Measurements from ENCODE around the gene TGFBR3. TPM values are rescaled to one million over a fixed set of nuclear protein-coding genes. Genes with fewer than 3 reads are reported as not detected.

The TGFBR3 gene
- total and polyA plus RNA-seq, 2 of the 4 experiments (the other 2 are of a cell fraction) = 3.0 to 11.3 TPM

- Histone ChIP-seq H3K56ac (ENCODE audit: extremely low read depth, insufficient read depth, low read length) (no peak overlapping the region), H2BK120ac (ENCODE audit: low read depth, low read length) (peak overlapping the region; percentile 32; the same call in 1 of the 2 replicates), H4K20me1 (ENCODE audit: insufficient read depth, low read length) (no peaks in the 10 kb centered on the region), H3K27ac (ENCODE audit: insufficient read depth, low read length) (no peak overlapping the region), H3K9me3 (ENCODE audit: control insufficient read depth, insufficient read depth, low read length) (no peaks in the 10 kb centered on the region), H4K91ac (ENCODE audit: insufficient read depth, low read depth, low read length) (peak overlapping the region; percentile 13; the same call in 1 of the 2 replicates), H3K4me2 (ENCODE audit: low read depth, low read length) (no peak overlapping the region), H2BK5ac (ENCODE audit: low read depth, low read length, poor library complexity, severe bottlenecking) (peak overlapping the region; percentile 4), H2BK15ac (ENCODE audit: low read depth, low read length) (peak overlapping the region; percentile 3; the same call in 1 of the 3 replicates), H3K4ac (ENCODE audit: low read depth, low read length) (peak overlapping the region; percentile 47), H2BK20ac (ENCODE audit: low read depth, low read length) (0 out of 2 replicates have a peak overlapping the region, but pooled peaks have one; percentile 37), H4K8ac (ENCODE audit: low read depth in 2 of 2, low read length in 2 of 2) (0 out of 4 replicates have a peak overlapping the region, but pooled peaks of 1 of the 2 experiments have one; percentile 19), H3K14ac (replicated peaks; ENCODE audit: low read depth, low read length) (peak overlapping the region; percentile 44; the same call in 1 of the 2 replicates), H3K9ac (ENCODE audit: low read depth, low read length) (no peak overlapping the region), H3K27me3 (ENCODE audit: control insufficient read depth, insufficient read depth, low read length) (no peaks in the 10 kb centered on the region), H2AFZ (replicated peaks; ENCODE audit: low read length, poor library complexity) (peak overlapping the region; percentile 75), H3K4me3 (ENCODE audit: insufficient read depth, low read depth, low read length) (no peak overlapping the region), H2AK9ac (replicated peaks; ENCODE audit: low read depth, low read length, poor library complexity) (peak overlapping the region; percentile 38), H4K5ac (ENCODE audit: low read depth, low read length) (no peak overlapping the region), H2AK5ac (ENCODE audit: low read depth, low read length) (peak overlapping the region; percentile 30; the same call in 1 of the 2 replicates), H3K23ac (ENCODE audit: low read depth, low read length) (no peak overlapping the region), H3K9me1 (ENCODE audit: insufficient read depth, low read length) (peaks cover 17% of the 10 kb centered on the region), H3K18ac (ENCODE audit: low read depth, low read length) (peak overlapping the region; percentile 11; the same call in 1 of the 2 replicates), H3K79me1 (ENCODE audit: low read depth in 1 of 2, low read length in 2 of 2) (peaks cover 0 to 8% of the 10 kb centered on the region in 2 experiments; a peak in 1 of 4 replicates), H3K4me1 (ENCODE audit: control insufficient read depth, insufficient read depth, low read length) (peaks cover 23% of the 10 kb centered on the region), H3K36me3 (ENCODE audit: control insufficient read depth, insufficient read depth, low read length) (peaks cover 13% of the 10 kb centered on the region)
- peak; percentile 91 for DNase-seq
- ChIA-PET CTCF (no interaction called here), POLR2A (ENCODE audit: unreplicated experiment) (no interaction called here)
- in situ Hi-C loops (cut with MboI; ENCODE audit: low sequenced_read_pairs) (loop anchor here (10.0 kb wide), 1 partner anchor 152 kb away; the partner anchor contains the start of gene TGFBR3), dilution Hi-C loops (cut with HindIII; ENCODE audit: low sequenced_read_pairs, unreplicated experiment) (no loop called here), intact Hi-C loops (cut with micrococcal nuclease) (loop anchor here (10.0 kb wide), 1 partner anchor 218 kb away; no protein-coding TSS in a partner anchor)
- WGBS, 2 experiments (ENCODE audit: extremely low coverage in 2 of 2, insufficient read length in 1 of 2) = 0% methylated on average over 2 of the region's 15 CpGs; no CpG with 5 or more reads in 1 of the 2 experiments
- peak; percentile 76 for ATAC-seq (ENCODE audit: low read depth)
- TF ChIP-seq RCOR1 (IDR thresholded peaks at IDR 0.05; ENCODE audit: insufficient replicate concordance, low read length) (no peak), MAZ (IDR thresholded peaks at IDR 0.05; ENCODE audit: borderline replicate concordance, low read depth, low read length) (no peak), RFX5 (IDR thresholded peaks at IDR 0.05; ENCODE audit: low read depth, low read length) (no peak), RAD21 (IDR thresholded peaks at IDR 0.05; ENCODE audit: low read length) (no peak), MXI1 (IDR thresholded peaks at IDR 0.05; ENCODE audit: borderline replicate concordance, low read depth, low read length) (peak; percentile 14; the same call in 1 of the 2 replicates), MAFK (IDR thresholded peaks at IDR 0.05; ENCODE audit: low read depth, low read length) (no peak), BHLHE40 (IDR thresholded peaks at IDR 0.05; ENCODE audit: low read depth, low read length) (peak; percentile 53), FOS (IDR thresholded peaks at IDR 0.05; ENCODE audit: low read depth, low read length) (peak; percentile 88), SMC3 (IDR thresholded peaks at IDR 0.05; ENCODE audit: low read depth, low read length) (0 out of 2 replicates have a peak, but pooled peaks have one; percentile 4), CEBPB (IDR thresholded peaks at IDR 0.05; ENCODE audit: low read depth, low read length) (no peak)
- no TSS peak for BruUV-seq (replicated peaks)
Measured at GRCh38 chr1:91732291-91733107, 153.5 kb downstream of the TGFBR3 start.
